A673 (cell line): ENCODE data around the gene SDR39U1. TPM values are rescaled to one million over a fixed set of nuclear protein-coding genes. Genes with fewer than 3 reads are reported as not detected.
A peak's percentile ranks its signal among the peaks of the same experiment; 100 is the strongest.

Source experiments
- BruUV-seq: library from RNA; stranded (reverse); fragments of 400-500 nt; replicated peaks from 2 replicates; lab custom pipeline; 2021; lab: Mats Ljungman, UMichigan
- CTCF ChIA-PET: fragments of 300-600 bp; sonication (Branson Sonifier 250); formaldehyde crosslinking; loops from one replicate; lab custom pipeline; 2022; ENCODE audit warnings: antibody characterized with exemption; lab: Charles Lee
- POLR2A ChIA-PET: fragments of 300-600 bp; sonication (Branson Sonifier 250); formaldehyde crosslinking; loops from one replicate; lab custom pipeline; 2022; ENCODE audit warnings: antibody characterized with exemption; ENCODE audit not compliant: low non-redundant PET; lab: Charles Lee
- DNase-seq: peaks from one replicate; pipeline ENCODE4 v3.0.0-alpha.2; 2015; ENCODE audit warnings: low spot score
- H3K27ac ChIP-seq: fragments of 200-600 bp; sonication (generic); 2 replicates; pipeline ENCODE4 v1.5.1; 2016; ENCODE audit warnings: mixed run types, low read depth, mild to moderate bottlenecking, mixed read lengths, antibody characterized with exemption, low read length; ENCODE audit not compliant: poor library complexity, severe bottlenecking
- H3K27me3 ChIP-seq: fragments of 200-600 bp; sonication (generic); replicated peaks from 2 replicates; pipeline ENCODE4 v1.6.1; 2017; ENCODE audit warnings: mixed run types, low read depth, mild to moderate bottlenecking, mixed read lengths, antibody characterized with exemption, low read length; ENCODE audit not compliant: insufficient read depth, poor library complexity
- H3K36me3 ChIP-seq: fragments of 200-600 bp; sonication (generic); 2 replicates; pipeline ENCODE4 v1.6.1; 2016; ENCODE audit warnings: mixed run types, mild to moderate bottlenecking, mixed read lengths, antibody characterized with exemption, low read length; ENCODE audit not compliant: insufficient read depth, poor library complexity, severe bottlenecking
- H3K4me1 ChIP-seq: fragments of 200-600 bp; sonication (generic); 2 replicates; pipeline ENCODE4 v1.6.1; 2017; ENCODE audit warnings: mixed run types, mild to moderate bottlenecking, mixed read lengths, antibody characterized with exemption, low read length; ENCODE audit not compliant: insufficient read depth, poor library complexity, severe bottlenecking
- H3K4me3 ChIP-seq: fragments of 200-600 bp; sonication (generic); 2 replicates; pipeline ENCODE4 v1.5.1; 2016; ENCODE audit warnings: low read depth, mixed run types, mild to moderate bottlenecking, mixed read lengths, low read length; ENCODE audit not compliant: poor library complexity, severe bottlenecking
- H3K9me3 ChIP-seq: fragments of 200-600 bp; sonication (generic); 2 replicates; pipeline ENCODE4 v1.6.1; 2016; ENCODE audit warnings: mixed run types, low read depth, mild to moderate bottlenecking, mixed read lengths, antibody characterized with exemption, low read length; ENCODE audit not compliant: poor library complexity, severe bottlenecking
- EZH2 ChIP-seq: fragments of 200-600 bp; sonication (generic); IDR thresholded peaks from 2 replicates; pipeline ENCODE4 v1.6.1; 2017; ENCODE audit warnings: borderline replicate concordance, low read depth, mild to moderate bottlenecking, mixed read lengths, antibody characterized with exemption, low read length; ENCODE audit not compliant: poor library complexity, severe bottlenecking
- intact Hi-C: fragments of 100-400 bp; cut with micrococcal nuclease; formaldehyde crosslinking; loops from one replicate; pipeline ENCODE4 v1.10.0; 2022; ENCODE audit not compliant: unreplicated experiment
- total RNA-seq: library from RNA; stranded (reverse); gene quantifications from 2 replicates; pipeline ENCODE4 v1.2.3, GENCODE V29; 2021
- TF ChIP-seq, protein P1 (sequence below): fragments of 300-800, 200-600 bp; sonication (generic); conservative IDR thresholded peaks from 2 replicates; pipeline ENCODE4 v1.5.1; 2017; ENCODE audit warnings: low read depth, mild to moderate bottlenecking, antibody characterized with exemption, low read length, moderate library complexity, mixed read lengths

Gene SDR39U1
- total RNA-seq, 1 experiment from 2014 or later = 49.1 TPM

DNA sequence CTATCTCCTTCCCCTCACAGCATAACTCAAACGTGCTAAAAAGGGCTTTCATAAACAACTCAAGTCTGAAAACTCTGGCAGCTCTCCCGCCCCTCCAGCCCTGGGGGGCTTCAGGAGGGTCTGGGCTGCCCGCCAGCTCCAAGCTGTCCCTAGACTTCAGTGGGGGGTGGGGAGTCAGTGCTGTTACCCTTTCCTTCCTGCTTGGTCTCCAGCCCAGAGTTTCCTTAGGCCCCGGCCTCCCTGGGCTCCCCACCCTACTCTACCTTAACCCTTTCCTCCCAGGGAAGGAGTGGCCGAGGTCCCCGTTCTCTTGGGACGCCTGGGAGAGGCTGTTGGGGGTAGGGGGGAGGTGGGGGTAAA, 44.3 kb downstream of the SDR39U1 start:
- ChIA-PET POLR2A (no interaction called here), CTCF (interaction anchor here (1.0 kb wide), 1 partner anchor 65 kb away, joined by 3 read pairs; no protein-coding TSS in a partner anchor)
- Histone ChIP-seq H3K27me3 (no peaks in the 10 kb centered on the region), H3K4me3 (peak overlapping the region; percentile 62), H3K36me3 (no peaks in the 10 kb centered on the region), H3K4me1 (peaks cover 18% of the 10 kb centered on the region), H3K27ac (peak overlapping the region; percentile 58), H3K9me3 (no peaks in the 10 kb centered on the region)
- intact Hi-C loops = loop anchor here (1.0 kb wide), 1 partner anchor 31 kb away; no protein-coding TSS in a partner anchor
- BruUV-seq = no TSS peak
- TF ChIP-seq, protein P1, sequence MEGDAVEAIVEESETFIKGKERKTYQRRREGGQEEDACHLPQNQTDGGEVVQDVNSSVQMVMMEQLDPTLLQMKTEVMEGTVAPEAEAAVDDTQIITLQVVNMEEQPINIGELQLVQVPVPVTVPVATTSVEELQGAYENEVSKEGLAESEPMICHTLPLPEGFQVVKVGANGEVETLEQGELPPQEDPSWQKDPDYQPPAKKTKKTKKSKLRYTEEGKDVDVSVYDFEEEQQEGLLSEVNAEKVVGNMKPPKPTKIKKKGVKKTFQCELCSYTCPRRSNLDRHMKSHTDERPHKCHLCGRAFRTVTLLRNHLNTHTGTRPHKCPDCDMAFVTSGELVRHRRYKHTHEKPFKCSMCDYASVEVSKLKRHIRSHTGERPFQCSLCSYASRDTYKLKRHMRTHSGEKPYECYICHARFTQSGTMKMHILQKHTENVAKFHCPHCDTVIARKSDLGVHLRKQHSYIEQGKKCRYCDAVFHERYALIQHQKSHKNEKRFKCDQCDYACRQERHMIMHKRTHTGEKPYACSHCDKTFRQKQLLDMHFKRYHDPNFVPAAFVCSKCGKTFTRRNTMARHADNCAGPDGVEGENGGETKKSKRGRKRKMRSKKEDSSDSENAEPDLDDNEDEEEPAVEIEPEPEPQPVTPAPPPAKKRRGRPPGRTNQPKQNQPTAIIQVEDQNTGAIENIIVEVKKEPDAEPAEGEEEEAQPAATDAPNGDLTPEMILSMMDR = no peak
- no peak for TF ChIP-seq EZH2
- peak; percentile 52 for DNase-seq

DNA sequence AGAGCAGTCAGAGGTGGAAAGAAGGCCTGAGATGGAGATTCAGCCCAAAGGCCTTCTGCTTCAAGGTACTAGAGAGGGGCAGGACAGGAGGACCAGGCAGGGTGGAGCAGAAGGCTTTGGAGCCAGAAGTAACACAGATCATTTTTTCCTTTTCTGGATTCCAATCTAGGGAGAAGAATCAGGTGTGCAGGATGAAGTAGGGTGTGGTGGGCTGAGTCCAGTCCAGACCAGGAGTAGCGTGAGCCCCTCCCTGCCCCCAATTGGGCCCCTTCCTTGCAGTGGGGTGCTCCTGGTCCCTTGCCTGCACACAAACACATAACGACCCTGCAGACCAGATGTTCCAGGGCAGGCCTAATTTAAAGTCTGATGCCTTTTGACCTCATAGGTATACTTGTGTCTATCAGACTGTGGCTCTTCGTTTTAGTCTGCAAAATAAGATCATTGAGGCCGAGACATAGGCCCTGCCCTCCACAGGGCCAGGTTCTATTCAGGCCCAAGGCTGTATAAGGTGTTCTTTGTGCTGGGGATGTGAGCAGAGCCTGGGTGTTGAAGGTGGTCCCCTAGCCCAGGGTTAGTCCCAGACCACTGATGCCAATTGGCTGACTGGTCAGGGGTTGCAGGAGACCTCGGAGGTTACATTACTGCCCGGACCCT, 44.8 kb downstream of the SDR39U1 start:
- TF ChIP-seq, protein P1 = no peak
- TF ChIP-seq EZH2 = no peak
- ChIA-PET CTCF (no interaction called here), POLR2A (no interaction called here)
- Histone ChIP-seq H3K36me3 (no peaks in the 10 kb centered on the region), H3K4me3 (peak overlapping the region; percentile 62), H3K9me3 (no peaks in the 10 kb centered on the region), H3K27ac (peak overlapping the region; percentile 58), H3K27me3 (no peaks in the 10 kb centered on the region), H3K4me1 (peaks cover 18% of the 10 kb centered on the region)
- intact Hi-C loops = loop anchor here (1.0 kb wide), 1 partner anchor 30 kb away; no protein-coding TSS in a partner anchor
- no TSS peak for BruUV-seq
- no peak for DNase-seq

DNA sequence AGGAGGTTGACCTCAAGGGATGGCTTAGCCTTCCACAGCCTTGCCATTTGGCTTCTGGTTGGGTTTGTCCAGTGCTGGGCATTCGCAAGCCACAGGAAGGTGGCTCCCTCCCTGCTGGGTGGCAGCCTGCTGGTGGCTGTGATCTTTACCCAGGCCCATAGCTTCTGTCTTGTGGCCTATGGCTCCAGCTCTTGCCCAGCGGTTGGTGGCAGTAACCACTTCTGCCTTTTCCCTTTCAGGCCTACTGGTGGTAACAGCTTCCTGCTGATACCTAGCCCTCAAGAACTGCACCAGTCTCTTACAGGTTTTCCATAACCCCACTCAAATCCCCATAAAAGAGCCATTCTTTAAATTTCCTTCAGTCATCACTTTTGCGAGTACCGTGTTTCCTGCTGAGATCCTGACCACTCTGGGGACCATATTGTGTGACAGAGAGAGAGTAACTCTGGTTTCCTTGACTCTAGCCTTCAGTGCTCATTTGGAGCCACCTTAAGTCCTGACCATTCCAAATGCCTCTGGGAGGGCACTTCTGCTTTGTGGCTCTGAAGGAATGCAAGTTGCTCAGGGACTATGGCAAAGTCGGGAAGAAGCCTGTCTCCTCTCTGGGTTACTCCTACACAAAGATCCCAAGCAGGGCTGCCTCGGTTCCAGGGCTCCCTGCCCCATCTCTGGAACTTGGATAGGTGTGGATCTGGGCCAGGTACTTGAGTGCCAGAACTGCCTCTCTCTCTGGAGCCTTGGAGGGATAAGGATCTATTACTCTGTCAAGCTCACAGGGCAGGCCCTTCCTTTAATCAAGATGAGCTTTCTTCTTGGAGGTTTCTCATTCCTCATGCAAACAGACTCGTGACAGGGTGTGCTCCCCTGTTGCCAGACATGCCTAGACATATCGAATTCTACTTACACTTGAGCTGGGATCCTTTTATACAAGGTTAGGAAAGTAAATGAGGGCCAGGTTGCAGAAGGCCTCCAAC, 46.7 kb downstream of the SDR39U1 start:
- POLR2A ChIA-PET = no interaction called here
- no peak overlapping the region for H3K4me3 ChIP-seq
- no TSS peak for BruUV-seq
- H3K4me1 ChIP-seq = peaks cover 18% of the 10 kb centered on the region
- intact Hi-C loops = no loop called here
- no peak overlapping the region for H3K27ac ChIP-seq
- CTCF ChIA-PET = interaction anchor here (1.2 kb wide), 1 partner anchor 16 kb away, joined by 6 read pairs; no protein-coding TSS in a partner anchor
- peak; percentile 15 for DNase-seq
- no peaks in the 10 kb centered on the region for H3K9me3 ChIP-seq
- H3K27me3 ChIP-seq = no peaks in the 10 kb centered on the region
- no peaks in the 10 kb centered on the region for H3K36me3 ChIP-seq
- no peak for TF ChIP-seq EZH2
- TF ChIP-seq, protein P1 = no peak
